Peyer's patch (tissue), 4 donors: ENCODE measurements around the gene VAMP8.

ENCODE experiments used
- POLR2A ChIP-seq, 2 donors: fragments of 450-650 bp; IDR thresholded peaks; one replicate each; pipeline ENCODE4 v1.5.1; 2017; ENCODE audit warnings: antibody characterized with exemption in 2 of 2, mild to moderate bottlenecking in 2 of 2, moderate library complexity in 2 of 2
- TF ChIP-seq, protein P1 (sequence below), 6 experiments: fragments of 450-650 bp in 4 of 6; fragments of 200-600 bp in 2 of 6; sonication (generic) in 1 of 6; IDR thresholded peaks; one replicate each; pipeline ENCODE4 v1.5.1; 2017 to 2019; ENCODE audit warnings: antibody characterized with exemption in 6 of 6, mild to moderate bottlenecking in 3 of 6, moderate library complexity in 1 of 6

DNA sequence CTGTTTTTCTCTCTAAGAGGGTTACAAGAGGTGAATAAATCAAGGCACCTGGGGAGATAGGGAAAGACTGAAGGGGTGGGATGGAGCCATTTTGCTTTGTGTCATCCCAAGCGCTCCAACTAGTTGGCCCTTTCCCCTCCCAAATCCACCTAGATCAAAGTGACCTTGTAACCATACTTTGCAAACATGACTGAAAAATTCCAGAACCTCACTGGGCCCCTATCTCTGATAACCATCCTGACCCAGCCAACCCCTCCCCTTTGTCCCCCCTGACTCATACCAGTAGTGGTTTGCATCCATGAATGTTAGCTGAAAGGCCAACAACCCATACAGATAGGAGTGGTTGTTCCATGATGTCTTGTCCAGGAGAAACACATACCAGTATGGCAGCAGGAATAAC, 19.2 kb upstream of the VAMP8 start:
- TF ChIP-seq POLR2A (IDR thresholded peaks at IDR 0.05) = no peak
- TF ChIP-seq, protein P1, sequence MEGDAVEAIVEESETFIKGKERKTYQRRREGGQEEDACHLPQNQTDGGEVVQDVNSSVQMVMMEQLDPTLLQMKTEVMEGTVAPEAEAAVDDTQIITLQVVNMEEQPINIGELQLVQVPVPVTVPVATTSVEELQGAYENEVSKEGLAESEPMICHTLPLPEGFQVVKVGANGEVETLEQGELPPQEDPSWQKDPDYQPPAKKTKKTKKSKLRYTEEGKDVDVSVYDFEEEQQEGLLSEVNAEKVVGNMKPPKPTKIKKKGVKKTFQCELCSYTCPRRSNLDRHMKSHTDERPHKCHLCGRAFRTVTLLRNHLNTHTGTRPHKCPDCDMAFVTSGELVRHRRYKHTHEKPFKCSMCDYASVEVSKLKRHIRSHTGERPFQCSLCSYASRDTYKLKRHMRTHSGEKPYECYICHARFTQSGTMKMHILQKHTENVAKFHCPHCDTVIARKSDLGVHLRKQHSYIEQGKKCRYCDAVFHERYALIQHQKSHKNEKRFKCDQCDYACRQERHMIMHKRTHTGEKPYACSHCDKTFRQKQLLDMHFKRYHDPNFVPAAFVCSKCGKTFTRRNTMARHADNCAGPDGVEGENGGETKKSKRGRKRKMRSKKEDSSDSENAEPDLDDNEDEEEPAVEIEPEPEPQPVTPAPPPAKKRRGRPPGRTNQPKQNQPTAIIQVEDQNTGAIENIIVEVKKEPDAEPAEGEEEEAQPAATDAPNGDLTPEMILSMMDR (IDR thresholded peaks at IDR 0.05) = no peak
